GM13977 (cell line): ENCODE data around the gene NMNAT2.
A peak's percentile ranks its signal among the peaks of the same experiment; 100 is the strongest.

Experiments
- DNase-seq: peaks from one replicate; pipeline ENCODE4 v3.0.0; 2012; ENCODE audit warnings: low spot score
- CTCF ChIP-seq: IDR thresholded peaks from 2 replicates; pipeline ENCODE4 v1.5.1; 2012; ENCODE audit warnings: mild to moderate bottlenecking, control low read depth; ENCODE audit not compliant: insufficient read depth; ENCODE audit errors: extremely low read depth, missing control alignments
- in situ Hi-C: fragments of 300-500 bp; cut with MboI; formaldehyde crosslinking; loops from one replicate; pipeline ENCODE4 v1.12.0; 2022; ENCODE audit warnings: low sequenced_read_pairs, low pct_unique_long_range_greater_than_20kb, mixed read lengths, inconsistent platforms; ENCODE audit not compliant: unreplicated experiment

Gene NMNAT2

GRCh38 chr1:183227422-183228346 is 190.5 kb downstream of the NMNAT2 start:
- peak; percentile 64 for DNase-seq
- TF ChIP-seq CTCF: peak; percentile 89
- in situ Hi-C loops: no loop called here

- TF ChIP-seq CTCF: no peak
- no peak for DNase-seq
- in situ Hi-C loops: no loop called here
Measured at GRCh38 chr1:183226963-183227362, 191.2 kb downstream of the NMNAT2 start.

- in situ Hi-C loops: no loop called here
- no peak for TF ChIP-seq CTCF
- no peak for DNase-seq
Measured at GRCh38 chr1:183226361-183226760, 191.8 kb downstream of the NMNAT2 start.

GRCh38 chr1:183223467-183223866 is 194.7 kb downstream of the NMNAT2 start:
- in situ Hi-C loops: loop anchor here (25.0 kb wide), 1 partner anchor 261 kb away; the partner anchor contains the start of gene SHCBP1L
- no peak for TF ChIP-seq CTCF
- no peak for DNase-seq

GRCh38 chr1:183222909-183223308 is 195.3 kb downstream of the NMNAT2 start:
- in situ Hi-C loops: loop anchor here (25.0 kb wide), 1 partner anchor 261 kb away; the partner anchor contains the start of gene SHCBP1L
- DNase-seq: no peak
- no peak for TF ChIP-seq CTCF

- in situ Hi-C loops: loop anchor here (25.0 kb wide), 1 partner anchor 257 kb away; the partner anchor contains the start of gene SHCBP1L
- no peak for TF ChIP-seq CTCF
- DNase-seq: no peak
Measured at GRCh38 chr1:183219616-183220009, 198.6 kb downstream of the NMNAT2 start.
